Thyroid gland (tissue), 4 donors: ENCODE results near the gene GPHB5. TPM values are rescaled to one million over a fixed set of nuclear protein-coding genes. Genes with fewer than 3 reads are reported as not detected.

Source experiments
- DNase-seq, 2 donors: peaks; one replicate each; pipeline ENCODE4 v3.0.0-alpha.2; 2019
- H3K27ac ChIP-seq, 3 donors: fragments of 200-600 bp; sonication (generic); 1 replicate in 2 of 3; 2 replicates in 1 of 3; pipeline ENCODE4 v1.5.1; 2016 to 2019; ENCODE audit warnings: mild to moderate bottlenecking in 1 of 3, moderate library complexity in 1 of 3
- H3K27me3 ChIP-seq: fragments of 200-600 bp; sonication (generic); one replicate; pipeline ENCODE4 v1.5.1; 2019
- H3K36me3 ChIP-seq, 2 donors: fragments of 200-600 bp; sonication (generic); one replicate each; pipeline ENCODE4 v1.5.1; 2016 to 2019
- H3K4me1 ChIP-seq, 2 donors: fragments of 200-600 bp; sonication (generic); one replicate each; pipeline ENCODE4 v1.5.1; 2017 to 2019
- H3K4me3 ChIP-seq, 3 donors: fragments of 200-600 bp; sonication (generic); replicated peaks in 1 of 3; 1 replicate in 2 of 3; 2 replicates in 1 of 3; pipeline ENCODE4 v1.5.1; 2016; ENCODE audit warnings: mild to moderate bottlenecking in 1 of 3
- H3K9me3 ChIP-seq: fragments of 200-600 bp; sonication (generic); one replicate; pipeline ENCODE4 v1.5.1; 2017
- POLR2A ChIP-seq, 2 donors: fragments of 450-650 bp; IDR thresholded peaks; one replicate each; pipeline ENCODE4 v1.6.1; 2017; ENCODE audit warnings: antibody characterized with exemption in 2 of 2, mild to moderate bottlenecking in 2 of 2, moderate library complexity in 1 of 2
- WGBS, 2 donors: methylation state at CpG; one replicate each; pipeline ENCODE4 v1.1.5; 2017; 5-methylcytosine and 5-hydroxymethylcytosine counted together
- intact Hi-C: fragments of 100-400 bp; cut with DNase I; formaldehyde crosslinking; loops from one replicate; pipeline ENCODE4 v1.15.1; 2023
- total RNA-seq, 4 donors: library from RNA; depleted of rRNA; stranded (reverse); fragments of >200 nt; gene quantifications; one replicate each; pipeline ENCODE4 v1.2.3, GENCODE V29; 2016
- TF ChIP-seq, protein P1 (sequence below), 6 experiments: fragments of 200-600 bp in 3 of 6; fragments of 450-650 bp in 3 of 6; sonication (generic) in 3 of 6; IDR thresholded peaks; one replicate each; pipeline ENCODE4 v1.5.1; 2016 to 2019; ENCODE audit warnings: antibody characterized with exemption in 6 of 6, mild to moderate bottlenecking in 2 of 6, inconsistent platforms in 1 of 6, moderate library complexity in 1 of 6

Gene GPHB5
- total RNA-seq, 4 donors from 2014 or later: not detected

DNA sequence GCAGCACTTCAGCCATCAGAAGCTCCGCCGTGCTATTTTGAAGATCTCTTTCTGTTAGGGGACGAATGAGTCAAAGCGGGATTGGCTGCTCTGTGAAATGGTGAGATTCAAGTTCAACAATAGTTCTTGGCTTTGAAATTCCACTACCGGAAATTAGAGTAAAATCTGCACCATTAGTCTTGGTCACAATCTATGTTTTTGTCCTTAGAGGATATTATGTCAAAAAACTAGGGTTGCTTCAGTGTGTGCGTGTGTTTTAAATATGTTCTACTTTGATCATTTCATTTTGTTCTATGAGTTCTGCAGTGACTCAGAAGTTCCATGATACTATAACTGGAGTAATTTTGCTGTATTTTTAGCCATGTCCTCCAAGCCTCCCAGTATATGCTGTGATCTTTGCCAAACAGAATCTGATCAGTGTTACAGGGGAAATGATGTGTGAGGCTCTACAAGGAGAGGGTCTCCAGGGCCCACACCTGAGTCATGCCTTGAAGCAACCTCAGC lies 22.6 kb downstream of the GPHB5 start:
- Histone ChIP-seq H3K4me1 (no peaks in the 10 kb centered on the region), H3K4me3 (no peak overlapping the region), H3K27ac (peak overlapping the region in 2 of 3 donors; percentile 48 to 64), H3K9me3 (no peaks in the 10 kb centered on the region), H3K27me3 (no peaks in the 10 kb centered on the region), H3K36me3 (no peaks in the 10 kb centered on the region)
- DNase-seq: no peak
- TF ChIP-seq, protein P1, sequence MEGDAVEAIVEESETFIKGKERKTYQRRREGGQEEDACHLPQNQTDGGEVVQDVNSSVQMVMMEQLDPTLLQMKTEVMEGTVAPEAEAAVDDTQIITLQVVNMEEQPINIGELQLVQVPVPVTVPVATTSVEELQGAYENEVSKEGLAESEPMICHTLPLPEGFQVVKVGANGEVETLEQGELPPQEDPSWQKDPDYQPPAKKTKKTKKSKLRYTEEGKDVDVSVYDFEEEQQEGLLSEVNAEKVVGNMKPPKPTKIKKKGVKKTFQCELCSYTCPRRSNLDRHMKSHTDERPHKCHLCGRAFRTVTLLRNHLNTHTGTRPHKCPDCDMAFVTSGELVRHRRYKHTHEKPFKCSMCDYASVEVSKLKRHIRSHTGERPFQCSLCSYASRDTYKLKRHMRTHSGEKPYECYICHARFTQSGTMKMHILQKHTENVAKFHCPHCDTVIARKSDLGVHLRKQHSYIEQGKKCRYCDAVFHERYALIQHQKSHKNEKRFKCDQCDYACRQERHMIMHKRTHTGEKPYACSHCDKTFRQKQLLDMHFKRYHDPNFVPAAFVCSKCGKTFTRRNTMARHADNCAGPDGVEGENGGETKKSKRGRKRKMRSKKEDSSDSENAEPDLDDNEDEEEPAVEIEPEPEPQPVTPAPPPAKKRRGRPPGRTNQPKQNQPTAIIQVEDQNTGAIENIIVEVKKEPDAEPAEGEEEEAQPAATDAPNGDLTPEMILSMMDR (IDR thresholded peaks at IDR 0.05): no peak
- TF ChIP-seq POLR2A (IDR thresholded peaks at IDR 0.05): no peak
- intact Hi-C loops: no loop called here
- 70 to 76% methylated on average over 6 of the region's 6 CpGs for WGBS, 2 donors

DNA sequence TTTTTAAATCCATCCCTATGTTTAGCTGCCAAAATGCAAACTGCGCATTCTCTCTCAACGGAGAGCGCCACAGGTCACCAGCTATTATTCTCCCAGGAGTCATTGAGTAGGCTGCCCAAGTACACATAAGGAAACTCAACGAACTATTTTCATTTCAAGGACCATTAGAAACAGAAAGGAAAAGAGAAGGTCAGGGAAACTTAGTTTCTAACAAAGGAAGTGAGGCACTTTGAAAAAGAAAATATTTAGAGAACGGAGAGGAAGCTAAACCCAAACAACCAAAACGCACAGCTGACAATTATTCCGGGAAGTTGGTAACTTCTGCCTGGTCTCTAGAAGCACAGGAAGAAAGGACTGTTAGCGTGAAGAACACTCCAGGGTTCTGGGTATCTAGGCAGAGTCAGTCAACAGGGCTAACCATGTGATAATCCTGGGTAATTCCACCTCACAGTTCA lies 23.5 kb downstream of the GPHB5 start:
- Histone ChIP-seq H3K9me3 (no peaks in the 10 kb centered on the region), H3K4me1 (no peaks in the 10 kb centered on the region), H3K27ac (peak overlapping the region; percentile 4 to 64 (median 48)), H3K36me3 (no peaks in the 10 kb centered on the region), H3K4me3 (no peak overlapping the region), H3K27me3 (no peaks in the 10 kb centered on the region)
- intact Hi-C loops: no loop called here
- TF ChIP-seq, protein P1 (IDR thresholded peaks at IDR 0.05): no peak
- TF ChIP-seq POLR2A (IDR thresholded peaks at IDR 0.05): no peak
- peak in 1 of 2 donors; percentile 15 for DNase-seq
- 13% methylated on average over 8 of the region's 8 CpGs for WGBS, 2 donors

DNA sequence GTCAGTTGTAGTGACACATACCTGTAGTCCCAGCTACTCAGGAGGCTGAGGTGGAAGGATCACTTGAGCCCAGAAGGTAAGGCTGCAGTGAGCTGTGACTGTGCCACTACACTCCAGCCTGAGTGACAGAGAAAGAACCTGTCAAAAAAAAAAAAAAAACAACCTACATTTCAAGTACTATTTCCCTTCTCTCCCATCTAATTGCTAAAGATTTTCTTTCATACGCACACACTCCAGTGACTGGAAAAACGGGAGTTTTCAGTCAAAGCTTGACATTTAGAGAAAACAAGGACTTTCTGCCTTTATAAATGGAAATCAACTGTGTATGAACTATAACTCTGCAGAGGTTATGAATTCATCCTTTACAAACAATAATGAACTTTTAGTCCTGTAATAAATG lies 25.9 kb downstream of the GPHB5 start:
- Histone ChIP-seq H3K27me3 (no peaks in the 10 kb centered on the region), H3K27ac (no peak overlapping the region), H3K36me3 (no peaks in the 10 kb centered on the region), H3K9me3 (no peaks in the 10 kb centered on the region), H3K4me3 (no peak overlapping the region), H3K4me1 (no peaks in the 10 kb centered on the region)
- 79 to 80% methylated on average over 2 of the region's 2 CpGs for WGBS, 2 donors
- intact Hi-C loops: no loop called here
- no peak for DNase-seq
- no peak for TF ChIP-seq POLR2A (IDR thresholded peaks at IDR 0.05)
- TF ChIP-seq, protein P1 (IDR thresholded peaks at IDR 0.05): no peak

DNA sequence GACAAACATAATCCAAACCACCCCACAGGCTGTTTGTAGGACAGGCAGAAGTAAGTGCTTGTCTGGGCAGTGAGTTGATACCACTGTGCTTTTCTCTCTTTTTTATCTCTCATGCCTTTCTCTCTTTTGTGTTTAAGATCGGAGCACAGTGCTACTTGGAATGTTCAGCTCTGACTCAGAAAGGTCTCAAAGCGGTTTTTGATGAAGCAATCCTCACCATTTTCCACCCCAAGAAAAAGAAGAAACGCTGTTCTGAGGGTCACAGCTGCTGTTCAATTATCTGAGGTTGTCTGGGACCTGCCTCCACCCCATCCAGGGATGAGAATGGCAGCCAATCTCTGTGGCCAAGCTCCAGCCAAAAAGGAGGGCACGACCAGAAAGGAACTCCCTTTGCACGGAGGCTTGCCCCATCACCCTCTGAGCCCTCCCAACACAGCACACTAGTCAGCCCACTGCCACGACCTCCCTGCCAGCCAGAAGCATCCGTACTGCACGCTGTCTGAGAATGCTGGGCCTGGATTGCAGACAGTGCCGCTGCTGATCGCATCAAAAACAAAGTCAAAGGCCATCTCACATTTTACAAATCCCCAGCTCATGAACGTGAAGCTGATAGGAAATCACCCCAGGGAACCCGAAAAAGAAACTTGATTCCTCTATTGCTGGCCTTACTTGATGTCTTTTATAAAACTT lies 27.8 kb downstream of the GPHB5 start:
- H3K4me3 ChIP-seq: no peak overlapping the region
- H3K36me3 ChIP-seq: no peaks in the 10 kb centered on the region
- WGBS, 2 donors: 87 to 88% methylated on average over 12 of the region's 12 CpGs
- no peaks in the 10 kb centered on the region for H3K27me3 ChIP-seq
- intact Hi-C loops: no loop called here
- TF ChIP-seq POLR2A (IDR thresholded peaks at IDR 0.05): no peak
- TF ChIP-seq, protein P1 (IDR thresholded peaks at IDR 0.05): no peak
- H3K27ac ChIP-seq: no peak overlapping the region
- DNase-seq: no peak
- no peaks in the 10 kb centered on the region for H3K4me1 ChIP-seq
- H3K9me3 ChIP-seq: no peaks in the 10 kb centered on the region

DNA sequence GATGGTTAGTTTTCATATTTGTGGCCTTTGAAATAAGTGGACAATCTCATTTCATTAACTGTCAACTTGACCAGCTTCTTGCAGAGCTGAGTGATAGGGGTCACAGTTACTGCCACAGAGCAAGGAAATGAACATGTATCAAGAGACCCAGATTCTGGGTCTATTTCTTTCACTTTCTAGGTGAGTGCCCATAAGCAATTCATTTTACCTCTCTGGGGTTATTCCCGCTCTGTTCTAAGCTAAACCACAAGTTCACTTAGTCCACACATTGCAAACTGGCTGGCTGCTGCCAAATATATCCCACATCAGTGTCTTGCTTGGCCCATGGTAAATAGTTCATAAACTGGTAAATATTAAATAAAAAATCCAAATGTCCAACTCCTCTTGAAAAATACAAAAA lies 29.9 kb downstream of the GPHB5 start:
- 93 to 100% methylated on average over 1 of the region's 1 CpG for WGBS, 2 donors
- intact Hi-C loops: no loop called here
- H3K4me1 ChIP-seq: no peaks in the 10 kb centered on the region
- no peak overlapping the region for H3K27ac ChIP-seq
- H3K36me3 ChIP-seq: no peaks in the 10 kb centered on the region
- no peak overlapping the region for H3K4me3 ChIP-seq
- no peaks in the 10 kb centered on the region for H3K9me3 ChIP-seq
- H3K27me3 ChIP-seq: no peaks in the 10 kb centered on the region
- no peak for TF ChIP-seq POLR2A (IDR thresholded peaks at IDR 0.05)
- no peak for DNase-seq
